Measurements from ENCODE around the gene PHF1.
"Not testable (repeated sequence)": the region's sequence is repeated elsewhere in the genome, so short reads cannot be mapped to it uniquely, and the experiment has no call there.

PHF1 gene

DNA sequence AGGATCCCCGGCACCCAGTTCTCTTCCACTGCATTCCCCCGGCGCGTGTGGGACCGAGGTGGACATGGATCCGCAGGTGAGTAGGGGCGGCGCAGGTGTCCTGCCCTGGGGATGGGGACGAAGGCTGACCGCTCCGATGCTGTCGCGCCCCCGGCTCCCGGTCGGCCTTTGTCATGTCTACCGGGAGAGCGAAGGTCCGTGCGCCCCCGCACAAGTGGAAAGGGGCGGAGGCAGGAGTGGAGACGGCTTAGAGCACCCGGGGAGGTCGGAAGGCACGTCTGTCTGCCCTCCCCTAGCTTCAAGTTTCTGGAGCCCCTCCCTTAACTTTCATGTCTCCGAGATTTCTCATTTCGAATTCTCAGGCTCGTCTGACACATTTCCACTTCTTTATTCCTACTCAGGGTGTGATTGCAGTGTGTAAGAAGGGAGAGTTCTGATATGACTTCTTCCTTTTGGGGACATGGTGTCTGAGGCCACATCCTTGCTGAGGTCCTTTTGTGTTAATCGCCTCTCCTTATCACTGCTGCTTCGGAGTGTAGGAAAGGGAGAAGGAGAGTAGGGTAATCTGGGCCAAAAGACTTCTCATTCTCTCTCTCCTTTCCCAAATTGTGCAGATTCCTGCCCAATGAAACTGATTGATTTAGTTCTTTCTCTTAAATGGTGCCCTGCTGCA lies 18.8 kb upstream of the PHF1 start:
- no peak for DNase-seq (ENCODE audit: low read depth, low spot score)
- WGBS (ENCODE audit: insufficient coverage, insufficient read length) = no CpG with 5 or more reads among the region's 31 CpGs

DNA sequence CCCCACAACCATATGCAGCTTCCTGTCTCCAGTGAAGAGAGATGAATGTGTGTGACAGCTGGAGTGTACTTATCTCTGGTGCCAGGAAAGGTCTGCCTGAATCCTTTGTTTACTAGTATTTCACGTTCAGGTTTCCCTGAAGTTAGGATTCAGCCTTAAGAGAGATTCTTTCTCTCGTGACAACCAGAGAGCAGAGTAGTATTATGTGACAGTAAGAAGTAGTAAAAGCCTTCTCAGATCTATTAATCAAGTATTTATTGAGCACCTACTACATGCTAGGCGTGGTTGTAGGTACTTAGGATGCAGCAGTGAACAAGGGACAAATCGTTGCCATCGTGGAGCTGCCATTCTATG lies 18.2 kb upstream of the PHF1 start:
- Histone ChIP-seq H3K36me3 (ENCODE audit: control insufficient read depth, insufficient read depth, low read length) (no peaks in the 10 kb centered on the region; the same call in 1 of the 2 replicates), H3K27me3 (ENCODE audit: control insufficient read depth, insufficient read depth, low read length) (no peaks in the 10 kb centered on the region), H3K4me3 (ENCODE audit: low read length) (peak overlapping the region; percentile 97; the same call in 1 of the 2 replicates), H3K9me3 (ENCODE audit: control insufficient read depth, insufficient read depth, low read length) (no peaks in the 10 kb centered on the region), H3K4me1 (ENCODE audit: control insufficient read depth, insufficient read depth, low read length) (peaks cover 2% of the 10 kb centered on the region; the same call in 1 of the 2 replicates), H3K27ac (ENCODE audit: low read length) (no peak overlapping the region)
- DNase-seq (ENCODE audit: low read depth, low spot score) = no peak
- no CpG with 5 or more reads among the region's 5 CpGs for WGBS (ENCODE audit: insufficient coverage, insufficient read length)

More for the DNA sequence above, 18.8 kb upstream of the PHF1 start:
- Histone ChIP-seq H3K27ac (ENCODE audit: low read length) (no peak overlapping the region), H3K4me1 (ENCODE audit: control insufficient read depth, insufficient read depth, low read length) (peaks cover 2% of the 10 kb centered on the region; the same call in 1 of the 2 replicates), H3K36me3 (ENCODE audit: control insufficient read depth, insufficient read depth, low read length) (no peaks in the 10 kb centered on the region), H3K4me3 (ENCODE audit: low read length) (peak overlapping the region; percentile 97), H3K27me3 (ENCODE audit: control insufficient read depth, insufficient read depth, low read length) (no peaks in the 10 kb centered on the region), H3K9me3 (ENCODE audit: control insufficient read depth, insufficient read depth, low read length) (no peaks in the 10 kb centered on the region)

DNA sequence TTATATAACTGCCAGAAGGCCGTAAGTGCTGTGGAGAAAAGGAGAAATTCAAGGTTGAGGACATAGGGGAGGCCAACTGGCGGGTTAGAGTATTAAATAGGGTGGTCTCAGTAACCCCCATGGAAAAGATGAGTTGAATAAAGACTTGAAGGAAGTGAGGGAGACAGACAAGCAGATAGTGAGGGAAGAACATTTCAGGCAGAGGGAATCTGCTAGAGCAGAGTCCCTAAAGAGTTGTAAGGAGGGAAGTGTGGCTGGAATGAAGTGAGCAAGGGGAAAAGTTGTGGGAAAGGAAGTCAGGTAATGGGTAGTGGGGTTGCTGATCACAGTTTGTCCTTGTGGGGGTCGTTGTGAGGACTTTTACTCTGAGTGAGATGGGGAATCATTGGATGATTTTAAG lies 17.8 kb upstream of the PHF1 start:
- no CpG with 5 or more reads among the region's 3 CpGs for WGBS (ENCODE audit: insufficient coverage, insufficient read length)
- Histone ChIP-seq H3K9me3 (ENCODE audit: control insufficient read depth, insufficient read depth, low read length) (no peaks in the 10 kb centered on the region), H3K4me3 (ENCODE audit: low read length) (no peak overlapping the region), H3K36me3 (ENCODE audit: control insufficient read depth, insufficient read depth, low read length) (peaks cover 1% of the 10 kb centered on the region; the same call in 1 of the 2 replicates), H3K27ac (ENCODE audit: low read length) (no peak overlapping the region), H3K4me1 (ENCODE audit: control insufficient read depth, insufficient read depth, low read length) (peaks cover 2% of the 10 kb centered on the region; the same call in 1 of the 2 replicates), H3K27me3 (ENCODE audit: control insufficient read depth, insufficient read depth, low read length) (no peaks in the 10 kb centered on the region)
- no peak for DNase-seq (ENCODE audit: low read depth, low spot score)

DNA sequence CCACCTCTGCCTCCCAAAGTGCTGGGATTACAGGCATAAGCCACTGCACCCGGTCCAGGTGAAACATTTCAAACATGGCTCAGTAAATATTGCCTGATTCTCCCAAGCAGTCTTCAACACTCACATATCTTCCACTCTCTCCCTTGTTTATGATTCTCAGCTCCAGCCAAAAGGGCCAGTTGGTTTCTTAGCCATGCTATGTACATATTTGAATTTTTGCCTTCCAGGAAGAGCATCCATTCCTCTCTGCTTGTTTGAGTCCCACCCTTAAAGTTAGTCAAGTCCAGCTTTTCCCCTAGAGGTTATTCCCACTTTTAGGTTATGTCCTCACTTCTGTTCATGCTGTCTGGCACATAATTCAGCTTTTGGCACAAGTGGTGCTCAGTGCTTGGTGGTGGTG lies 13.3 kb upstream of the PHF1 start:
- H3K36me3 ChIP-seq (ENCODE audit: control insufficient read depth, insufficient read depth, low read length) = peaks cover 13% of the 10 kb centered on the region
- DNase-seq (ENCODE audit: low read depth, low spot score) = no peak
- no peak overlapping the region for H3K27ac ChIP-seq (ENCODE audit: low read length)
- H3K4me3 ChIP-seq (ENCODE audit: low read length) = no peak overlapping the region
- no CpG with 5 or more reads among the region's 1 CpG for WGBS (ENCODE audit: insufficient coverage, insufficient read length)
- H3K4me1 ChIP-seq (ENCODE audit: control insufficient read depth, insufficient read depth, low read length) = peaks cover 2% of the 10 kb centered on the region; the same call in 1 of the 2 replicates
- no peaks in the 10 kb centered on the region for H3K27me3 ChIP-seq (ENCODE audit: control insufficient read depth, insufficient read depth, low read length)
- H3K9me3 ChIP-seq (ENCODE audit: control insufficient read depth, insufficient read depth, low read length) = no peaks in the 10 kb centered on the region

DNA sequence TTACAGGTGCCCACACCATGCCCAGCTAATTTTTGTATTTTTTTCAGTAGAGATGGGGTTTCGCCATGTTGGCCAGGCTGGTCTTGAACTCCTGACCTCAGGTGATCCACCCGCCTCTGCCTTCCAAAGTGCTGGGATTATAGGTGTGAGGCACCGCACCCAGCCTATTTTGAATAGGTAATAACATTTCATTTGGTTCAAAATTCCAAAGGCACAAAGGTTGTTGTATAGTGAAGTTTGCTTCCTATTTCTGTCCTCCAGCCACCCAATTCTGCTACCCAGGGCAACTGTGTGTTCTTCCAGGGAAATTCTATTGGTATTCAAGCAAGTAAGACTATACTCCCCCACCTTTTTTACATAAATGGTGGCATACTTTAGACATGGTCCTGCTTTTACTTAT lies 12.2 kb upstream of the PHF1 start:
- H3K4me3 ChIP-seq (ENCODE audit: low read length); H3K4me1 ChIP-seq (ENCODE audit: control insufficient read depth, insufficient read depth, low read length); H3K27ac ChIP-seq (ENCODE audit: low read length); H3K9me3 ChIP-seq (ENCODE audit: control insufficient read depth, insufficient read depth, low read length); DNase-seq (ENCODE audit: low read depth, low spot score); H3K27me3 ChIP-seq (ENCODE audit: control insufficient read depth, insufficient read depth, low read length): not testable (repeated sequence)
- WGBS (ENCODE audit: insufficient coverage, insufficient read length) = no CpG with 5 or more reads among the region's 3 CpGs
- peaks cover 19% of the 10 kb centered on the region for H3K36me3 ChIP-seq (ENCODE audit: control insufficient read depth, insufficient read depth, low read length)

DNA sequence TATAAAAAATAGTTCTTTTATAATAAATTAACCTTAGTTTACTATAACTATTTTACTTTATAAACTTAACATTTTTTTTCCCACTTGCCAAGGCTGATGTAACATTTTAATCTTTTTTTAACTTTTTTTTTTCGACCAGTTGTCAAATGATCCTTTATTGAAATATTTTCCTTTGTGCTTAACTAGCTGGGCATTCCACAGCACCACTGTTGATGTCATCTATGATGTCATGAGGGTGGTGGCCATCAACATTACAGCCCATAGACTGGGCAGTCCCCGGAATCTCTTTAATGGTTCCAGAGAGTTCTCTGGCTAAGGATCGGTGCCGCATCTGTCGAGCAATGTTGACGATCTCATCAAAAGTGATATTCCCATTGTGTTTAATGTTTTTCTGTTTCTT lies 10.9 kb upstream of the PHF1 start:
- not testable (repeated sequence) for H3K4me1 ChIP-seq (ENCODE audit: control insufficient read depth, insufficient read depth, low read length); H3K9me3 ChIP-seq (ENCODE audit: control insufficient read depth, insufficient read depth, low read length); DNase-seq (ENCODE audit: low read depth, low spot score); H3K27me3 ChIP-seq (ENCODE audit: control insufficient read depth, insufficient read depth, low read length); H3K27ac ChIP-seq (ENCODE audit: low read length); H3K4me3 ChIP-seq (ENCODE audit: low read length)
- no CpG with 5 or more reads among the region's 6 CpGs for WGBS (ENCODE audit: insufficient coverage, insufficient read length)
- H3K36me3 ChIP-seq (ENCODE audit: control insufficient read depth, insufficient read depth, low read length) = peaks cover 32% of the 10 kb centered on the region

DNA sequence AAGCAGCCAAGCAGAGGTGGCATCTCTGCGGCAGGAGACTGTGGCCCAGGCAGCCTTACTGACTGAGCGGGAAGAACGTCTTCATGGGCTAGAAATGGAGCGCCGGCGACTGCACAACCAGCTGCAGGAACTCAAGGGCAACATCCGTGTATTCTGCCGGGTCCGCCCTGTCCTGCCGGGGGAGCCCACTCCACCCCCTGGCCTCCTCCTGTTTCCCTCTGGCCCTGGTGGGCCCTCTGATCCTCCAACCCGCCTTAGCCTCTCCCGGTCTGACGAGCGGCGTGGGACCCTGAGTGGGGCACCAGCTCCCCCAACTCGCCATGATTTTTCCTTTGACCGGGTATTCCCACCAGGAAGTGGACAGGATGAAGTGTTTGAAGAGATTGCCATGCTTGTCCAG lies 5.9 kb upstream of the PHF1 start:
- WGBS (ENCODE audit: insufficient coverage, insufficient read length) = no CpG with 5 or more reads among the region's 17 CpGs
- Histone ChIP-seq H3K9me3 (ENCODE audit: control insufficient read depth, insufficient read depth, low read length) (no peaks in the 10 kb centered on the region), H3K36me3 (ENCODE audit: control insufficient read depth, insufficient read depth, low read length) (peaks cover 36% of the 10 kb centered on the region), H3K27me3 (ENCODE audit: control insufficient read depth, insufficient read depth, low read length) (no peaks in the 10 kb centered on the region), H3K4me3 (ENCODE audit: low read length) (no peak overlapping the region), H3K27ac (ENCODE audit: low read length) (no peak overlapping the region), H3K4me1 (ENCODE audit: control insufficient read depth, insufficient read depth, low read length) (no peaks in the 10 kb centered on the region; the same call in 1 of the 2 replicates)
- DNase-seq (ENCODE audit: low read depth, low spot score) = no peak

DNA sequence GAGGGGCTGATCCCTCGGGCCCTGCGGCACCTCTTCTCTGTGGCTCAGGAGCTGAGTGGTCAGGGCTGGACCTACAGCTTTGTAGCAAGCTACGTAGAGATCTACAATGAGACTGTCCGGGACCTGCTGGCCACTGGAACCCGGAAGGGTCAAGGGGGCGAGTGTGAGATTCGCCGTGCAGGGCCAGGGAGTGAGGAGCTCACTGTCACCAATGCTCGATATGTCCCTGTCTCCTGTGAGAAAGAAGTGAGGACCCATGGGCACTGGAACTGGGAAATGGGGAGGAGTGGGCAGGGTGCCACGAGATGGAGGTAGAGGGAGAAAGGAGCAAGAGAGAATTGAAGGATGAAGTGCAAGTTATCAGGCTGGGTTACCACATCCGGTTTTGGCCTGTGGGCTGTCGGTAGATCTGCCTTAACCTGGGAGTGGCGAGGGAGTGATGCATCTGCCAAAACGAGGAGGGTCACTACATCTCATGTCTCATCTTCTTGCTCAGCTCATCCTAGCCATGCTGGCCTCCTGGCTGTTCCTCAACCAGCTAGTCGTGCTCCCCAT lies 5.4 kb upstream of the PHF1 start:
- Histone ChIP-seq H3K36me3 (ENCODE audit: control insufficient read depth, insufficient read depth, low read length) (peaks cover 36% of the 10 kb centered on the region), H3K27me3 (ENCODE audit: control insufficient read depth, insufficient read depth, low read length) (no peaks in the 10 kb centered on the region), H3K4me3 (ENCODE audit: low read length) (no peak overlapping the region), H3K27ac (ENCODE audit: low read length) (no peak overlapping the region), H3K9me3 (ENCODE audit: control insufficient read depth, insufficient read depth, low read length) (no peaks in the 10 kb centered on the region), H3K4me1 (ENCODE audit: control insufficient read depth, insufficient read depth, low read length) (no peaks in the 10 kb centered on the region; the same call in 1 of the 2 replicates)
- DNase-seq (ENCODE audit: low read depth, low spot score) = no peak
- WGBS (ENCODE audit: insufficient coverage, insufficient read length) = no CpG with 5 or more reads among the region's 15 CpGs

DNA sequence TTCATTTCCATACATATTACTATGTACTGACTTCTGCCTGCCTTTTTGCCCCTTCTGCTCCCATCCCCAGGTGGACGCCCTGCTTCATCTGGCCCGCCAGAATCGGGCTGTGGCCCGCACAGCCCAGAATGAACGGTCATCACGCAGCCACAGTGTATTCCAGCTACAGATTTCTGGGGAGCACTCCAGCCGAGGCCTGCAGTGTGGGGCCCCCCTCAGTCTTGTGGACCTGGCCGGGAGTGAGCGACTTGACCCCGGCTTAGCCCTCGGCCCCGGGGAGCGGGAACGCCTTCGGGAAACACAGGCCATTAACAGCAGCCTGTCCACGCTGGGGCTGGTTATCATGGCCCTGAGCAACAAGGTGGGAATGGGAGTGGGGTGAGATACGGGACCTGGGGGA lies 4.7 kb upstream of the PHF1 start:
- DNase-seq (ENCODE audit: low read depth, low spot score) = no peak
- no peaks in the 10 kb centered on the region for H3K27me3 ChIP-seq (ENCODE audit: control insufficient read depth, insufficient read depth, low read length)
- H3K27ac ChIP-seq (ENCODE audit: low read length) = no peak overlapping the region
- H3K36me3 ChIP-seq (ENCODE audit: control insufficient read depth, insufficient read depth, low read length) = peaks cover 36% of the 10 kb centered on the region
- H3K4me3 ChIP-seq (ENCODE audit: low read length) = no peak overlapping the region
- no peaks in the 10 kb centered on the region for H3K9me3 ChIP-seq (ENCODE audit: control insufficient read depth, insufficient read depth, low read length)
- no CpG with 5 or more reads among the region's 17 CpGs for WGBS (ENCODE audit: insufficient coverage, insufficient read length)
- H3K4me1 ChIP-seq (ENCODE audit: control insufficient read depth, insufficient read depth, low read length) = no peaks in the 10 kb centered on the region; the same call in 1 of the 2 replicates

DNA sequence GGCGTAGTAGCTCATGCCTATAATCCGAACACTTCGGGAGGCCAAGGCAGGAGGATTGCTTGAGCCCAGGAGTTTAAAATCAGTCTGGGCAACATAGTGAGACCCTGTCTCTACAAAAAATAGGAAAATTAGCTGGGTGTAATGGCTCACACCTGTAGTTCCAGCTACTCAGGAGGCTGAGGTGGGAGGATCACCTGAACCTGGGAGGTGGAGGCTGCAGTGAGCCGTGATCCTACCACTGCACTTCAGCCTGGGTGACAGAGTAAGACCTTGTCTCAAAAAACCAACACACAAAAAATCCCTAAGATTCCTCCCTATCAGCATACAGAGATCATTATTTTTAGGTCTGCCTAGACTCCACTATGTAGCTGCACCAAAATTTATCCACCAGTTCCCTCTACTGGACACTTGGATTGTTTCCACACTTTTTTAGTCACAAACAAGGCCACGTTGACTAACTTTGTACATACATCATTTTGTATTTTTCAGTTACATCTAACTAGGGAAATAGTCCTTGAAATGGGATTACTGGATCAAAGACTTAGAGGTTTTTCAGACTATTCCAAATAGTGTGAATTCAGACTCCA lies 3.6 kb upstream of the PHF1 start:
- WGBS (ENCODE audit: insufficient coverage, insufficient read length) = no CpG with 5 or more reads among the region's 5 CpGs
- Histone ChIP-seq H3K36me3 (ENCODE audit: control insufficient read depth, insufficient read depth, low read length) (peaks cover 36% of the 10 kb centered on the region), H3K27ac (ENCODE audit: low read length) (no peak overlapping the region), H3K27me3 (ENCODE audit: control insufficient read depth, insufficient read depth, low read length) (no peaks in the 10 kb centered on the region), H3K4me1 (ENCODE audit: control insufficient read depth, insufficient read depth, low read length) (no peaks in the 10 kb centered on the region; the same call in 1 of the 2 replicates), H3K4me3 (ENCODE audit: low read length) (no peak overlapping the region), H3K9me3 (ENCODE audit: control insufficient read depth, insufficient read depth, low read length) (no peaks in the 10 kb centered on the region)
- no peak for DNase-seq (ENCODE audit: low read depth, low spot score)
